PC-3 (cell line): ENCODE results near the gene PER2.
A peak's percentile ranks its signal among the peaks of the same experiment; 100 is the strongest.

Experiments used
- EZH2 ChIP-seq: fragments of 300-600 bp; sonication (generic); IDR thresholded peaks from one replicate; pipeline ENCODE4 v1.6.1; 2017; ENCODE audit warnings: antibody characterized with exemption, mild to moderate bottlenecking, low read length; ENCODE audit not compliant: unreplicated experiment
- EZH2phosphoT487 ChIP-seq: fragments of 300-600 bp; sonication (generic); IDR thresholded peaks from 2 replicates; pipeline ENCODE4 v1.6.1; 2018; ENCODE audit warnings: mild to moderate bottlenecking, antibody characterized with exemption, low read length, borderline replicate concordance
- TF ChIP-seq, protein P1 (sequence below): fragments of 300-600 bp; sonication (generic); conservative IDR thresholded peaks from 2 replicates; pipeline ENCODE4 v1.5.1; 2017; ENCODE audit warnings: antibody characterized with exemption, low read depth, mild to moderate bottlenecking, low read length

DNA sequence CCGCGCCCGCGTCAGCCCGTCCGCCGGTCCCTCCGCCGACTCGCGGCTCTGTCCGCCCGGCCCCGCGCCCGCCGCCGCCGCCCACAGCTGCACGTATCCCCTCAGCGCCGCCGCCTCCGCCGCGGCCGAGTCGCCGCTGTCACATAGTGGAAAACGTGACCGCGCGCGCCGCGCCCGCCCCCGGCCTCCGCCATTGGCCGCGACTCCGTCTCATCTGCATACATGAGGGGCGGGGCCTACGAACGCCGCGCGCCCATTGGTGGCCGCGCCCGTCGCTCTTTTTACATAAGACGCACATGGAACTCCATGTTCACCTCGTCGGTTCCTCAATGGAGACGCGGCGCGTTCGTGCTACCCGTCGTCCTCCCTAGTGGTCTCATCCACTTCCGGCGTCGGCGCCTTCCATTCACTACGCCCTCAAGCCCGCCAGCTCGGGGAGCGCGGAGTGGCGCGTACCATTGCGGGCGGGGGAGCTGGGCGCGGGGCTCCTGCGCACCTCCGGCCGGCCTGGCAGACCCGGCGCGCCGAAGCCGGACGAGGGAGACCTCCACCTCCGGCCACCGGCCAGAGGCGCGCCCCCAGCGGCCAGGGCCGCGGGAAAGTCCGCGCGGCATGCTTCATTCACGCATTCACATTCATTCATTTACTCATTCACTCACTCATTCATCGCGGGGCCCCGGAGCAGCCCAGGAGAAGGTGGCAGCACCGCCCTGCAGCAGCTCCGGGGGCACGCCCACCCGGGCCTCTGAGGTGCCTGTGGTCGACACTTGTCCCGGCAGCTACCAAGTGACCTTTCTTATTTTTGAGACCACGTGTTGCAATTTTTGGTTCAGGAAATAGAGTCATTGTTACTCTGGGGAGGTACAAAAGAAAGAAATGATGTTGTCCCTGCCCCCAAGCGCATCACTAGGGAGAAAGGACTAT, 502 bp upstream of the PER2 start:
- TF ChIP-seq, protein P1, sequence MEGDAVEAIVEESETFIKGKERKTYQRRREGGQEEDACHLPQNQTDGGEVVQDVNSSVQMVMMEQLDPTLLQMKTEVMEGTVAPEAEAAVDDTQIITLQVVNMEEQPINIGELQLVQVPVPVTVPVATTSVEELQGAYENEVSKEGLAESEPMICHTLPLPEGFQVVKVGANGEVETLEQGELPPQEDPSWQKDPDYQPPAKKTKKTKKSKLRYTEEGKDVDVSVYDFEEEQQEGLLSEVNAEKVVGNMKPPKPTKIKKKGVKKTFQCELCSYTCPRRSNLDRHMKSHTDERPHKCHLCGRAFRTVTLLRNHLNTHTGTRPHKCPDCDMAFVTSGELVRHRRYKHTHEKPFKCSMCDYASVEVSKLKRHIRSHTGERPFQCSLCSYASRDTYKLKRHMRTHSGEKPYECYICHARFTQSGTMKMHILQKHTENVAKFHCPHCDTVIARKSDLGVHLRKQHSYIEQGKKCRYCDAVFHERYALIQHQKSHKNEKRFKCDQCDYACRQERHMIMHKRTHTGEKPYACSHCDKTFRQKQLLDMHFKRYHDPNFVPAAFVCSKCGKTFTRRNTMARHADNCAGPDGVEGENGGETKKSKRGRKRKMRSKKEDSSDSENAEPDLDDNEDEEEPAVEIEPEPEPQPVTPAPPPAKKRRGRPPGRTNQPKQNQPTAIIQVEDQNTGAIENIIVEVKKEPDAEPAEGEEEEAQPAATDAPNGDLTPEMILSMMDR, result peak; percentile 37; the same call in 1 of the 2 replicates
- no peak for TF ChIP-seq EZH2phosphoT487
- no peak for TF ChIP-seq EZH2
